Thyroid gland (tissue), 4 donors: ENCODE results near the gene HDAC8.

Source experiments
- CTCF ChIP-seq, 6 experiments: fragments of 200-600 bp in 3 of 6; fragments of 450-650 bp in 3 of 6; sonication (generic) in 3 of 6; IDR thresholded peaks; one replicate each; pipeline ENCODE4 v1.5.1; 2016 to 2019; ENCODE audit warnings: antibody characterized with exemption in 6 of 6, mild to moderate bottlenecking in 2 of 6, inconsistent platforms in 1 of 6, moderate library complexity in 1 of 6
- POLR2A ChIP-seq, 2 donors: fragments of 450-650 bp; IDR thresholded peaks; one replicate each; pipeline ENCODE4 v1.6.1; 2017; ENCODE audit warnings: antibody characterized with exemption in 2 of 2, mild to moderate bottlenecking in 2 of 2, moderate library complexity in 1 of 2

GRCh38 chrX:72308566-72309296 is 263.9 kb downstream of the HDAC8 start:
- TF ChIP-seq CTCF (IDR thresholded peaks at IDR 0.05) (no peak), POLR2A (IDR thresholded peaks at IDR 0.05) (no peak)
